ENCODE results near the gene NQO2. TPM values are rescaled to one million over a fixed set of nuclear protein-coding genes. Genes with fewer than 3 reads are reported as not detected.

Gene NQO2
- total and polyA plus RNA-seq, 2 of the 13 experiments (the other 11 are each of a cell fraction or from before 2014, with no cell fraction given): 32.2 to 56.5 TPM

DNA sequence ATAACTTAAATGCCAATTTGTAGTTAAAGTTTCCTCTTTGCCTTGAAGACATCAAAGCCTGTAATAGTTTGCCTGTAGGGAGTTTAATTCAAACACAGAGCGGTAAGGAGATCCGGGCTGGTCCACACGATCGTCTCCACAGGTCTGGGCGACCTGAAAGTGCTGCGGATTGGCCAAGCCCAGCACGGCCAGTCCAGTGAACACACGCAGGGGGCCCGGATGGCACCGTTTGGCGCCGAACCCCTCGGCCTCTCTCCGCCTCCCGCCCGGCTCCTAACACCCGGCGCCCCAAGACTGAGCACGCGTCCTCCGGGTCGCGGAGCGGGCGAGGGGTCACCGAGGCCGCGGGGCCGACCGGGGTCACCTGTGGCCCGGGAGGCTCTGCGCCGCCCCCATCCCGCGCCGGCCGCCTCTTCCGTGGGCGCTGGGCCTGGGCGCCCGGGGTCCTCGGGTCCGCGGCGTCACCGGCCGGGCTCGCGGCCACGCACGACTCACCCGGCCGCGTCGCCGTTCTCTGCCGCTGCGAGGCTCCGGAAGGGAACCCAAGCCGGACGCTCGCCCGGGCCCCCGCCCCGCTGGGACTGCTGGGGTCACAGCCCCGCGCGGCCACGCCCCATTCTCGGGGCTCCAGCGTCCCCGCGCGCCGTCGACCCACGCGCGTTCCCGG is 28.8 kb upstream of the NQO2 start (continued):
- TF ChIP-seq, protein P1, sequence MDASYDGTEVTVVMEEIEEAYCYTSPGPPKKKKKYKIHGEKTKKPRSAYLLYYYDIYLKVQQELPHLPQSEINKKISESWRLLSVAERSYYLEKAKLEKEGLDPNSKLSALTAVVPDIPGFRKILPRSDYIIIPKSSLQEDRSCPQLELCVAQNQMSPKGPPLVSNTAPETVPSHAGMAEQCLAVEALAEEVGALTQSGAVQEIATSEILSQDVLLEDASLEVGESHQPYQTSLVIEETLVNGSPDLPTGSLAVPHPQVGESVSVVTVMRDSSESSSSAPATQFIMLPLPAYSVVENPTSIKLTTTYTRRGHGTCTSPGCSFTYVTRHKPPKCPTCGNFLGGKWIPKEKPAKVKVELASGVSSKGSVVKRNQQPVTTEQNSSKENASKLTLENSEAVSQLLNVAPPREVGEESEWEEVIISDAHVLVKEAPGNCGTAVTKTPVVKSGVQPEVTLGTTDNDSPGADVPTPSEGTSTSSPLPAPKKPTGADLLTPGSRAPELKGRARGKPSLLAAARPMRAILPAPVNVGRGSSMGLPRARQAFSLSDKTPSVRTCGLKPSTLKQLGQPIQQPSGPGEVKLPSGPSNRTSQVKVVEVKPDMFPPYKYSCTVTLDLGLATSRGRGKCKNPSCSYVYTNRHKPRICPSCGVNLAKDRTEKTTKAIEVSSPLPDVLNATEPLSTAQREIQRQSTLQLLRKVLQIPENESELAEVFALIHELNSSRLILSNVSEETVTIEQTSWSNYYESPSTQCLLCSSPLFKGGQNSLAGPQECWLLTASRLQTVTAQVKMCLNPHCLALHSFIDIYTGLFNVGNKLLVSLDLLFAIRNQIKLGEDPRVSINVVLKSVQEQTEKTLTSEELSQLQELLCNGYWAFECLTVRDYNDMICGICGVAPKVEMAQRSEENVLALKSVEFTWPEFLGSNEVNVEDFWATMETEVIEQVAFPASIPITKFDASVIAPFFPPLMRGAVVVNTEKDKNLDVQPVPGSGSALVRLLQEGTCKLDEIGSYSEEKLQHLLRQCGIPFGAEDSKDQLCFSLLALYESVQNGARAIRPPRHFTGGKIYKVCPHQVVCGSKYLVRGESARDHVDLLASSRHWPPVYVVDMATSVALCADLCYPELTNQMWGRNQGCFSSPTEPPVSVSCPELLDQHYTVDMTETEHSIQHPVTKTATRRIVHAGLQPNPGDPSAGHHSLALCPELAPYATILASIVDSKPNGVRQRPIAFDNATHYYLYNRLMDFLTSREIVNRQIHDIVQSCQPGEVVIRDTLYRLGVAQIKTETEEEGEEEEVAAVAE (CRISPR knock-in tag; IDR thresholded peaks at IDR 0.05; ENCODE audit: borderline replicate concordance): no peak
- TF ChIP-seq PATZ1 (CRISPR knock-in tag; IDR thresholded peaks at IDR 0.05): no peak
- TF ChIP-seq, protein P2, sequence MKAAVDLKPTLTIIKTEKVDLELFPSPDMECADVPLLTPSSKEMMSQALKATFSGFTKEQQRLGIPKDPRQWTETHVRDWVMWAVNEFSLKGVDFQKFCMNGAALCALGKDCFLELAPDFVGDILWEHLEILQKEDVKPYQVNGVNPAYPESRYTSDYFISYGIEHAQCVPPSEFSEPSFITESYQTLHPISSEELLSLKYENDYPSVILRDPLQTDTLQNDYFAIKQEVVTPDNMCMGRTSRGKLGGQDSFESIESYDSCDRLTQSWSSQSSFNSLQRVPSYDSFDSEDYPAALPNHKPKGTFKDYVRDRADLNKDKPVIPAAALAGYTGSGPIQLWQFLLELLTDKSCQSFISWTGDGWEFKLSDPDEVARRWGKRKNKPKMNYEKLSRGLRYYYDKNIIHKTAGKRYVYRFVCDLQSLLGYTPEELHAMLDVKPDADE (CRISPR knock-in tag; IDR thresholded peaks at IDR 0.05): peak; percentile 4; the same call in 1 of the 2 replicates
- no peak for TF ChIP-seq NFE2 (CRISPR knock-in tag; IDR thresholded peaks at IDR 0.05)
- TF ChIP-seq, protein P3, sequence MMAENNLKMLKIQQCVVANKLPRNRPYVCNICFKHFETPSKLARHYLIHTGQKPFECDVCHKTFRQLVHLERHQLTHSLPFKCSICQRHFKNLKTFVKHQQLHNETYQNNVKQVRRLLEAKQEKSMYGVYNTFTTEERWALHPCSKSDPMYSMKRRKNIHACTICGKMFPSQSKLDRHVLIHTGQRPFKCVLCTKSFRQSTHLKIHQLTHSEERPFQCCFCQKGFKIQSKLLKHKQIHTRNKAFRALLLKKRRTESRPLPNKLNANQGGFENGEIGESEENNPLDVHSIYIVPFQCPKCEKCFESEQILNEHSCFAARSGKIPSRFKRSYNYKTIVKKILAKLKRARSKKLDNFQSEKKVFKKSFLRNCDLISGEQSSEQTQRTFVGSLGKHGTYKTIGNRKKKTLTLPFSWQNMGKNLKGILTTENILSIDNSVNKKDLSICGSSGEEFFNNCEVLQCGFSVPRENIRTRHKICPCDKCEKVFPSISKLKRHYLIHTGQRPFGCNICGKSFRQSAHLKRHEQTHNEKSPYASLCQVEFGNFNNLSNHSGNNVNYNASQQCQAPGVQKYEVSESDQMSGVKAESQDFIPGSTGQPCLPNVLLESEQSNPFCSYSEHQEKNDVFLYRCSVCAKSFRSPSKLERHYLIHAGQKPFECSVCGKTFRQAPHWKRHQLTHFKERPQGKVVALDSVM (CRISPR knock-in tag; IDR thresholded peaks at IDR 0.05): no peak
- no peak for TF ChIP-seq BRCA1 (CRISPR knock-in tag; IDR thresholded peaks at IDR 0.05)
- TF ChIP-seq ISX (CRISPR knock-in tag; conservative IDR thresholded peaks at IDR 0.05): no peak
- no peak; the same call in 1 of the 2 replicates for TF ChIP-seq ZNF788 (CRISPR knock-in tag; IDR thresholded peaks at IDR 0.05; ENCODE audit: borderline replicate concordance)
- no peak for TF ChIP-seq ZGPAT (CRISPR knock-in tag; IDR thresholded peaks at IDR 0.05)
- no peak for TF ChIP-seq PAXIP1 (CRISPR knock-in tag; conservative IDR thresholded peaks at IDR 0.05)
- TF ChIP-seq ZNF275 (CRISPR knock-in tag; IDR thresholded peaks at IDR 0.05; ENCODE audit: borderline replicate concordance): no peak
